Measurements from ENCODE around the gene TREH. TPM values are rescaled to one million over a fixed set of nuclear protein-coding genes. Genes with fewer than 3 reads are reported as not detected.

TREH gene
- polyA plus RNA-seq, 1 of the 3 experiments (the other 2 are of a cell fraction), result not detected

DNA sequence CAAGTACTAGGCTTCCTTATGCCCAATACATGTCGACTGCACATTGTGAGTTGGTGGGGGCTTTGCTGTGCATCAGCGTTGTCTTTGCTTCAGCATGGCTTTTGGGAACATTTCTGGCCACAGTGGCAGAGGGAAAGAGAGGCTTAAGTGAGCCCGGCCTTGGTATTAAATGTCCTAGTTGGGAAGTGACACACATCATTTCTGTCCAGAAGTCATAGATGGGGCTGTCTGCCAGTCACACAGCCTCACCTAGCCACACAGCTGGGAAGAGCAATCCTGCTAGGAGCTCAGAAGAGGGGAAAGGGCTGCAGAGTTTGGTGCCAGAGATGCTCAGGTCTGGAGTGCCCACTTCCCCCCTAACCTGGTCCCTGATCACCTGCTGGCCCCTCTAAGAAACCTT is 27.6 kb downstream of the TREH start:
- H3K27me3 ChIP-seq (ENCODE audit: insufficient read depth), result no peaks in the 10 kb centered on the region
- no peaks in the 10 kb centered on the region for H3K9me3 ChIP-seq
- H3K9me2 ChIP-seq, result no peaks in the 10 kb centered on the region
- H3K36me3 ChIP-seq (replicated peaks in 1 of 2; ENCODE audit: control insufficient read depth in 1 of 2, insufficient read depth in 2 of 2, low read length in 1 of 2), result peaks cover 79% of the 10 kb centered on the region in 2 experiments
- TF ChIP-seq EP300 (IDR thresholded peaks at IDR 0.05; ENCODE audit: borderline replicate concordance in 1 of 2, low read depth in 1 of 2, low read length in 1 of 2), result no peak
- no peak for TF ChIP-seq RFX5 (IDR thresholded peaks at IDR 0.05; ENCODE audit: low read length)
- ChIA-PET POLR2A (interaction anchor here (0.7 kb wide), 1 partner anchor 17 kb away, joined by 3 read pairs; no protein-coding TSS in a partner anchor), CTCF (interaction anchor here (1.6 kb wide), 1 partner anchor 51 kb away, joined by 3 read pairs; no protein-coding TSS in a partner anchor)
- no peak for DNase-seq
- no peak overlapping the region for H2AFZ ChIP-seq (ENCODE audit: low read depth)
- H3K4me3 ChIP-seq (ENCODE audit: low read depth in 2 of 2, low read length in 1 of 2), result no peak overlapping the region
- H3K4me1 ChIP-seq (ENCODE audit: control insufficient read depth in 1 of 2, insufficient read depth in 2 of 2, low read depth in 1 of 2, low read length in 1 of 2), result no peaks in the 10 kb centered on the region; a peak in 1 of 4 replicates
- peaks cover 16% of the 10 kb centered on the region; the same call in 1 of the 2 replicates for H4K20me1 ChIP-seq (ENCODE audit: insufficient read depth)
- H3F3A ChIP-seq (replicated peaks; ENCODE audit: insufficient read depth), result peaks cover 32% of the 10 kb centered on the region
- H3K79me2 ChIP-seq (ENCODE audit: insufficient read depth), result peaks cover 10% of the 10 kb centered on the region; the same call in 1 of the 2 replicates
- H3K27ac ChIP-seq (ENCODE audit: low read depth in 2 of 2, low read length in 1 of 2), result no peak overlapping the region
- H3K4me2 ChIP-seq, result no peak overlapping the region
- H3K9ac ChIP-seq, result no peak overlapping the region
- 82% methylated on average over 3 of the region's 3 CpGs for WGBS (ENCODE audit: low lambda C conversion rate)

- peaks cover 23% of the 10 kb centered on the region for H4K20me1 ChIP-seq (ENCODE audit: insufficient read depth)
- no peak overlapping the region for H3K4me3 ChIP-seq (ENCODE audit: low read depth in 2 of 2, low read length in 1 of 2)
- H3K9me2 ChIP-seq, result no peaks in the 10 kb centered on the region
- no peak overlapping the region for H3K27ac ChIP-seq (ENCODE audit: low read depth in 2 of 2, low read length in 1 of 2)
- ChIA-PET POLR2A (no interaction called here), CTCF (interaction anchor here (0.8 to 1.0 kb wide), 2 partner anchors 9 to 10 kb away, joined by 3 read pairs; no protein-coding TSS in a partner anchor)
- H3K4me2 ChIP-seq, result no peak overlapping the region
- H3K36me3 ChIP-seq (replicated peaks in 1 of 2; ENCODE audit: control insufficient read depth in 1 of 2, insufficient read depth in 2 of 2, low read length in 1 of 2), result peaks cover 72 to 78% of the 10 kb centered on the region in 2 experiments
- peaks cover 0 to 3% of the 10 kb centered on the region in 2 experiments; a peak in 2 of 4 replicates for H3K4me1 ChIP-seq (ENCODE audit: control insufficient read depth in 1 of 2, insufficient read depth in 2 of 2, low read depth in 1 of 2, low read length in 1 of 2)
- 93% methylated on average over 8 of the region's 8 CpGs for whole genome bisulfite sequencing (ENCODE audit: low lambda C conversion rate)
- H3K9ac ChIP-seq, result no peak overlapping the region
- no peak for TF ChIP-seq ELF1 (IDR thresholded peaks at IDR 0.05)
- no peak for TF ChIP-seq SMC3 (IDR thresholded peaks at IDR 0.05; ENCODE audit: low read depth, low read length)
- no peak for TF ChIP-seq EP300 (IDR thresholded peaks at IDR 0.05; ENCODE audit: borderline replicate concordance in 1 of 2, low read depth in 1 of 2, low read length in 1 of 2)
- H3K9me3 ChIP-seq, result no peaks in the 10 kb centered on the region
- no peak for DNase-seq
- H3K27me3 ChIP-seq (ENCODE audit: insufficient read depth), result no peaks in the 10 kb centered on the region
- H3F3A ChIP-seq (replicated peaks; ENCODE audit: insufficient read depth), result peaks cover 26% of the 10 kb centered on the region
- H3K79me2 ChIP-seq (ENCODE audit: insufficient read depth), result peaks cover 11% of the 10 kb centered on the region; the same call in 1 of the 2 replicates
- H2AFZ ChIP-seq (ENCODE audit: low read depth), result no peak overlapping the region
These were observed 29.1 kb downstream of the TREH start for GRCh38 chr11:118650366-118650765.

- no peaks in the 10 kb centered on the region for H3K9me2 ChIP-seq
- H3K9ac ChIP-seq, result no peak overlapping the region
- no peak for DNase-seq
- peaks cover 12% of the 10 kb centered on the region; the same call in 1 of the 2 replicates for H3K79me2 ChIP-seq (ENCODE audit: insufficient read depth)
- ChIA-PET CTCF (interaction anchor here (0.8 kb wide), 1 partner anchor 9 kb away, joined by 3 read pairs; no protein-coding TSS in a partner anchor), POLR2A (no interaction called here)
- TF ChIP-seq JUND (IDR thresholded peaks at IDR 0.05), result no peak
- TF ChIP-seq, protein P1, sequence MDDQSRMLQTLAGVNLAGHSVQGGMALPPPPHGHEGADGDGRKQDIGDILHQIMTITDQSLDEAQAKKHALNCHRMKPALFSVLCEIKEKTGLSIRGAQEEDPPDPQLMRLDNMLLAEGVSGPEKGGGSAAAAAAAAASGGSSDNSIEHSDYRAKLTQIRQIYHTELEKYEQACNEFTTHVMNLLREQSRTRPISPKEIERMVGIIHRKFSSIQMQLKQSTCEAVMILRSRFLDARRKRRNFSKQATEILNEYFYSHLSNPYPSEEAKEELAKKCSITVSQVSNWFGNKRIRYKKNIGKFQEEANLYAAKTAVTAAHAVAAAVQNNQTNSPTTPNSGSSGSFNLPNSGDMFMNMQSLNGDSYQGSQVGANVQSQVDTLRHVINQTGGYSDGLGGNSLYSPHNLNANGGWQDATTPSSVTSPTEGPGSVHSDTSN (IDR thresholded peaks at IDR 0.05), result no peak
- no peak for TF ChIP-seq GATA2 (CRISPR knock-in tag; IDR thresholded peaks at IDR 0.05)
- no peak for TF ChIP-seq YY1 (IDR thresholded peaks at IDR 0.05; ENCODE audit: low read depth)
- no peak for TF ChIP-seq MEF2A (IDR thresholded peaks at IDR 0.05; ENCODE audit: borderline replicate concordance, low read depth)
- no peak for TF ChIP-seq TEAD4 (IDR thresholded peaks at IDR 0.05; ENCODE audit: borderline replicate concordance, insufficient read depth)
- TF ChIP-seq TCF12 (IDR thresholded peaks at IDR 0.05), result no peak
- H4K20me1 ChIP-seq (ENCODE audit: insufficient read depth), result peaks cover 23% of the 10 kb centered on the region
- H3K27ac ChIP-seq (ENCODE audit: low read depth in 2 of 2, low read length in 1 of 2), result no peak overlapping the region
- peaks cover 0 to 3% of the 10 kb centered on the region in 2 experiments; a peak in 2 of 4 replicates for H3K4me1 ChIP-seq (ENCODE audit: control insufficient read depth in 1 of 2, insufficient read depth in 2 of 2, low read depth in 1 of 2, low read length in 1 of 2)
- no peaks in the 10 kb centered on the region for H3K27me3 ChIP-seq (ENCODE audit: insufficient read depth)
- H3K4me2 ChIP-seq, result no peak overlapping the region
- no peak overlapping the region for H3K4me3 ChIP-seq (ENCODE audit: low read depth in 2 of 2, low read length in 1 of 2)
- WGBS (ENCODE audit: low lambda C conversion rate), result 97% methylated on average over 9 of the region's 10 CpGs
- H2AFZ ChIP-seq (ENCODE audit: low read depth), result no peak overlapping the region
- H3F3A ChIP-seq (replicated peaks; ENCODE audit: insufficient read depth), result peaks cover 26% of the 10 kb centered on the region
- H3K9me3 ChIP-seq, result no peaks in the 10 kb centered on the region
- H3K36me3 ChIP-seq (replicated peaks in 1 of 2; ENCODE audit: control insufficient read depth in 1 of 2, insufficient read depth in 2 of 2, low read length in 1 of 2), result peaks cover 72 to 76% of the 10 kb centered on the region in 2 experiments
These were observed 29.5 kb downstream of the TREH start for GRCh38 chr11:118649941-118650340.

All from SK-N-SH (cell line).